T-helper 1 cell (primary cell): ENCODE results near the gene QRICH1.
A peak's percentile ranks its signal among the peaks of the same experiment; 100 is the strongest.

Experiments used
- DNase-seq, 5 donors: peaks; one replicate each; pipeline ENCODE4 v3.0.0-alpha.2; 2012 to 2020

Gene QRICH1

DNA sequence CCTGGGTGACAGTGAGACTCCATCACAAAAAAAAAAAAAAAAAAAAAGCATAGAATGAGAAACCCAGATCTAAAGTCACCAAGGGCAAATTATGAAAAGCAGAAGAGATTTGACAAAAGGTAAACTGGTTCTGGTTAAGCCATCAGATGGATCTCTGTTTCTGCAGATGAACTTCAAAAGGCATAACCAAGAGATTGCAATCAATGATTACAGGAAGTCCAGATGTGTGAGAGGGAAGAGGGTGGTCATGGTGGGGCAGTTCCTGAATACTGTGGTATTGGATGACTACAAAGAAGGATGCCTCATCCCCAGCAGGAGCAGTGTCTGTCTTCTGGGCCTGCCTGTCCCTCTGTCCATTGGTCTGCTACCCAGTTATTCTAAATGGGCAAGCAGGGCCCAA is 100.0 kb downstream of the QRICH1 start:
- no peak for DNase-seq

GRCh38 chr3:48991851-48992545 is 101.9 kb downstream of the QRICH1 start:
- DNase-seq: no peak

DNA sequence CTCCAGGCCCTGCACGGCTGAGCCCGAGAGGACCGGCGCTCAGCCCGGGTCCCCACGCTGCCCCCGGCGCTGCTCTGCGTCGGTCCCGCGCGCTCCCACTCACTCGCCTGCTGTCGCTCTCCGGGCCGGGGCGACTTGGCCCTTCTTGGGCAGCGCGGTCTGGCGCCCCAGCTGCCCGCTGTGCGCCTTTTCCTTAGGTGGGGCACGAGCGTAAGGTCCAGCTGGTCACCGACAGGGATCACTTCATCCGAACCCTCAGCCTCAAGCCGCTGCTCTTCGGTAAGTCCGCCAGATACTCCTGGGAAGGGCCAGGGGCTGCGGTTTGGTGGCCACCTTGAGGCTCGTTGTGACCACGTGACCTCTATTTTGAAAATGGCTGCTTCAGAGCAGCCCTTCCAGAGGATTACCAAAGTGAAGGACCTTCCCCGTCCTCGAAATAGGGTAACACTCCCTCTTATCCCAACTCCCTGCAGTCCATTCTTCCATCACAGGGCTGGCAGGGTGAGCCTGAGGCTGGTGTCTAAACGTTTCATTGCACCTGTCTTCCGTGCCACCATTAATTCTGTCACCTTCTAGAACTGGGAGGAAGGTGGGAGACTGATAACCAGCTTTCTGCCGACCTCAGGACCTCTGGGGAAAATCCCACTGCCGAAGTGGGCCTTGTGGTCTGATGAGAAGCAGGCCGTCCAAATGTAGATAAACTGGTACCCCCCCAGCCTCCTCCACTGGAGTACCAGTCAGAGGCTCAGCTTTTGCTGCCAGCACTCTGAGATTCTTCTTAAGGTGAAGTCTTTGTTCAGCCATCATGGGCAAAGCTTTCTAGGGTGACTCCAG is 103.0 kb downstream of the QRICH1 start:
- DNase-seq: peak in 3 of 5 donors; percentile 21 to 43 (median 22)

- DNase-seq: peak; percentile 46 to 76 (median 57)
These were observed 103.9 kb downstream of the QRICH1 start, which contains the start of gene P4HTM for GRCh38 chr3:48989796-48990635. Gene P4HTM, plus strand, starts transcription at chr3:48990241. Its CDS starts 16 bp downstream, at chr3:48990257.

GRCh38 chr3:48989126-48989795 is 104.6 kb downstream of the QRICH1 start:
- DNase-seq: no peak

DNA sequence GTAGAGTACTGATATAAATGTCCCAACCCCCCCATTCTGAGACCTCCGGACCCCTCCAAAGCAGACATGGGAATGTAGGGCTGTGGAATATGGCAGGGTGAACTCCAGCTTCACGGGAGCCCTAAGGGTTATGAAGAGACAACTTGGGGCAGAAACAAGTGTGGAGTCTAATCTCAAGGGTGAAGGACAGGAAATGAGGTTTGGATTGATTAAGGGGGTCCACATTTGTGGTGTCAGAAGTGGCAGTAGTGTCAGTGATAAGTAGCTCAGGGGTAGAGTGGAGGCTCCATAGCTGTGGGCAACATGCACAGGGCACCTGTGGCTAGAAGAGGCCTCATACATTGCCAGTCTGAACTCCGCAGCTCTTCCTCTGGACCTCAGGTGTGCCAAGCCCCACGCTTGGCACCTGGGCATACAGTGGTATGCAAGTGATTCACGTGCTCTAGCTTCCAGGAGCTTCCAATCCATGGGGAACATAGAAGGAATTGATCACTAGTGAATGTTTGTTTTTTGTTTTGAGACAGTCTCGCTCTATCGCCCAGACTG is 108.0 kb downstream of the QRICH1 start:
- no peak for DNase-seq

- no peak for DNase-seq
These were observed 109.2 kb downstream of the QRICH1 start for GRCh38 chr3:48984663-48985062.

DNA sequence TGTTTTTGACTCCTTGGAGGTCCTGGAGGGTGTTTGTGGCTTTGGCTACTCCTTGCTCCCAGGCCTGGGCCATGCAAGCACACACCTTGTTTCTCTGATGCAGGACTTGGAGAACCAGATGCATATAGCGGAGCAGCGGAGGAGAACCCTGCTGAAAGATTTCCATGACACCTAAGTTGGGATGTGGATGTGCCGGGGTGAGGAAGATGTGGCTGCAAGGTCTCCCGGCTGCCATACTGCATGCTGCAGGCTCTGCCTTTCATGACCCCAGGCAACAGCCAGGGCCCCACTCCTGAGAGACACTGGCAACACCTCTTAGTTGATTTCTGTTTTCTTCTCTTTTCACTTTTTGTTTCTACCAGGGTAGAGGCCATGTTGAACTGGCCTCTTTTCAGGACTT is 110.8 kb downstream of the QRICH1 start:
- DNase-seq: no peak

DNA sequence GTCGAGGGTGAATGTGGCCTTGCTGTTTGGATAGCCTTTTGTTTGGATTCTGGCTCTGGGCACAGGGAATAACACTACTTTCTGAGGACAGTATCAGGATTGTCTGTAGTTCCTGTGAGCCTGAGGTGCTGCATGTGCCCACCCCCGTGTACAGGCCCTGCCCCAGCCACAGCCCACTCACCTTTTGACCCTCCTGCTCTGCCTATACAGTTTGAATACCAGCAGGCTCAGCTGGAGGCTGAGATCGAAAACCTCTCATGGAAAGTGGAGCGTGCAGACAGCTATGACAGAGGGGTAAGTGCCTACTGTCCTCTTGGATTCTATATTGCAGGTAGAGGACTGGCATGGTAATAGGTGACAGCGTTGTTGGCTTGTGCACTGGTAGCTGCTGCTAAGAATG is 111.2 kb downstream of the QRICH1 start:
- no peak for DNase-seq

GRCh38 chr3:48982016-48982415 is 111.9 kb downstream of the QRICH1 start:
- DNase-seq: no peak

DNA sequence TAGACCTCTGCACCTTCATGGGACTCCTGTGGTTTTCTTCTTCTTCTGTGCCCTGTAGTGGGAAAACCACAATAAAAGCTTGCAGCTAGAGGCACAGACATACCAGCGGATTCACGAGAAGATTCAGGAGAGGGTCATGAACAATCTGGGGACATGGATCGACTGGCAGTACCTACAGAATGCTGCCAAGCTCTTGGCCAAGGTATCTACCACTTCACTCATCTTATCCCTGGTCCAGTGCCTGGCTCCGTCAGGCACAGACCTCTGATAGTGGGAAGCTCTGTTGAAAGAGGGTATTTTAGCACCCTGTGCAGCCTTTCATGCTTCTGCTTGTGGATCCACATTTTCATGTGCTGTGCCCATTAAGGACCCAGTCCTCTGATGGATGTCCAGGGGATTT is 113.6 kb downstream of the QRICH1 start:
- DNase-seq: no peak
